HepG2 (cell line): ENCODE measurements around the gene OR6S1. TPM values are rescaled to one million over a fixed set of nuclear protein-coding genes. Genes with fewer than 3 reads are reported as not detected.
A peak's percentile ranks its signal among the peaks of the same experiment; 100 is the strongest.

Experiments used
- MAZ ChIP-seq, 2 experiments: sonication (generic) in 1 of 2; formaldehyde crosslinking in 1 of 2; IDR thresholded peaks; 2 replicates each; pipeline versions ENCODE4 v1.5.0 to v1.6.1; 2012 to 2020; ENCODE audit warnings: low read depth in 2 of 2, mild to moderate bottlenecking in 2 of 2, borderline replicate concordance in 1 of 2, improper control_type of control experiment in 1 of 2, low read length in 1 of 2, missing genetic modification reagents in 1 of 2, moderate library complexity in 1 of 2
- NAIF1 ChIP-seq: sonication (generic); formaldehyde crosslinking; IDR thresholded peaks from 2 replicates; pipeline ENCODE4 v1.5.0; 2020; ENCODE audit warnings: mild to moderate bottlenecking, missing genetic modification reagents, borderline replicate concordance
- NCOA2 ChIP-seq: sonication (generic); formaldehyde crosslinking; IDR thresholded peaks from 2 replicates; pipeline ENCODE4 v1.8.0; 2022; ENCODE audit warnings: inconsistent platforms
- SMAD9 ChIP-seq: sonication (generic); formaldehyde crosslinking; IDR thresholded peaks from 2 replicates; pipeline ENCODE4 v1.5.1; 2020; ENCODE audit warnings: mild to moderate bottlenecking, missing genetic modification reagents
- YY1 ChIP-seq: IDR thresholded peaks from 2 replicates; pipeline ENCODE4 v1.6.1; 2011; ENCODE audit warnings: low read length, low read depth, moderate library complexity, mild to moderate bottlenecking; ENCODE audit not compliant: insufficient read depth, insufficient replicate concordance
- ZC3H13 ChIP-seq: sonication (generic); formaldehyde crosslinking; IDR thresholded peaks from 2 replicates; pipeline ENCODE4 v1.8.1; 2023; ENCODE audit warnings: mild to moderate bottlenecking, missing genetic modification reagents, moderate library complexity
- ZKSCAN1 ChIP-seq: fragments of 150-350 bp; IDR thresholded peaks from 2 replicates; pipeline ENCODE4 v1.6.1; 2014; ENCODE audit warnings: low read length
- ZNF124 ChIP-seq: sonication (generic); formaldehyde crosslinking; IDR thresholded peaks from 2 replicates; pipeline ENCODE4 v1.4.0; 2020; ENCODE audit warnings: missing genetic modification reagents
- ZNF557 ChIP-seq: sonication (generic); formaldehyde crosslinking; IDR thresholded peaks from 2 replicates; pipeline ENCODE4 v1.4.0; 2020; ENCODE audit warnings: missing genetic modification reagents
- ZNF616 ChIP-seq: sonication (generic); formaldehyde crosslinking; IDR thresholded peaks from 2 replicates; pipeline ENCODE4 v1.5.0; 2020; ENCODE audit warnings: low read depth, mild to moderate bottlenecking, missing genetic modification reagents
- ZNF75D ChIP-seq: sonication (generic); formaldehyde crosslinking; IDR thresholded peaks from 2 replicates; pipeline ENCODE4 v1.8.1; 2023; ENCODE audit warnings: missing genetic modification reagents, mild to moderate bottlenecking, borderline replicate concordance
- ZNF891 ChIP-seq: sonication (generic); formaldehyde crosslinking; IDR thresholded peaks from 2 replicates; pipeline ENCODE4 v1.5.0; 2020; ENCODE audit warnings: mild to moderate bottlenecking, missing genetic modification reagents
- polyA plus RNA-seq, 8 experiments: library from polyadenylated mRNA; depleted of rRNA in 3 of 8; stranded (reverse) in 7 of 8; unstranded in 1 of 8; fragments of >200 nt; fragmentation: Illumina TruSeq in 4 of 8; extraction: Trizol in 4 of 8; gene quantifications; 2 replicates each; pipeline versions ENCODE4 v1.2.1 to v1.2.3, GENCODE V29; 2011 to 2016; ENCODE audit warnings: low read depth in 4 of 8, missing spikeins in 1 of 8, mixed read lengths in 1 of 8; ENCODE audit not compliant: insufficient read depth in 1 of 8
- total RNA-seq, 5 experiments: library from RNA; depleted of rRNA; stranded (reverse); fragments of >200 nt; fragmentation: Illumina TruSeq; extraction: Trizol; gene quantifications; 2 replicates each; pipeline ENCODE4 v1.2.3, GENCODE V29; 2016; ENCODE audit warnings: low read depth in 1 of 5
- TF ChIP-seq, protein P1 (sequence below): sonication (generic); formaldehyde crosslinking; IDR thresholded peaks from 2 replicates; pipeline ENCODE4 v1.4.0; 2020; ENCODE audit warnings: missing genetic modification reagents; ENCODE audit errors: not compliant biosample characterization
- TF ChIP-seq, protein P2 (sequence below): sonication (generic); formaldehyde crosslinking; IDR thresholded peaks from 2 replicates; pipeline ENCODE4 v1.5.0; 2020; ENCODE audit warnings: missing genetic modification reagents
- TF ChIP-seq, protein P3 (sequence below): sonication (generic); formaldehyde crosslinking; IDR thresholded peaks from 2 replicates; pipeline ENCODE4 v1.4.0; 2020; ENCODE audit warnings: missing genetic modification reagents, borderline replicate concordance
- TF ChIP-seq, protein P4 (sequence below): sonication (generic); formaldehyde crosslinking; IDR thresholded peaks from 2 replicates; pipeline ENCODE4 v1.5.1; 2020; ENCODE audit warnings: missing genetic modification reagents, mild to moderate bottlenecking, borderline replicate concordance
- TF ChIP-seq, protein P5 (sequence below): sonication (generic); formaldehyde crosslinking; IDR thresholded peaks from 2 replicates; pipeline ENCODE4 v1.4.0; 2020; ENCODE audit warnings: mild to moderate bottlenecking, missing genetic modification reagents
- TF ChIP-seq, protein P6 (sequence below): IDR thresholded peaks from 2 replicates; pipeline ENCODE4 v1.6.1; 2016
- TF ChIP-seq, protein P7 (sequence below): sonication (generic); formaldehyde crosslinking; IDR thresholded peaks from 2 replicates; pipeline ENCODE4 v1.4.0; 2020; ENCODE audit warnings: missing genetic modification reagents

OR6S1 gene
- total and polyA plus RNA-seq, 2 of the 13 experiments (the other 11 are each of a cell fraction or from before 2014, with no cell fraction given): 0.09 TPM; not detected in 1

DNA sequence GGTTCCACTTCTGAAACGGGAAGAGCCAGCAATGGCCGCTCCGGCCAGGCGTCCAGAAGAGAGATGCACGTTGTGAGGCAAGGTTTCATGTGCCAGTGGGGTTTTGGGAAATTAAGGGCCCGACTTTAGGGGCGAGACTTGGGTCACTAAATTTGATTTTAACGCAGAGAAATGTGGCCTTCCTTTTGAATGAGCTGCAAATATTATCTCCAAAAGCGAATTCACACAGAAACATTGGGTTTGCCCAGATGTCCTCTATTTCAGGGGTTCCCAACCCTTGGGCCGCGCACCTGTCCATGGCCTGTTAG is 40.6 kb upstream of the OR6S1 start (continued):
- TF ChIP-seq ZNF75D (CRISPR knock-in tag) (no peak), ZNF616 (no peak), ZNF557 (0 out of 2 replicates have a peak, but pooled peaks have one; percentile 7), ZKSCAN1 (no peak), SMAD9 (CRISPR knock-in tag) (no peak), NCOA2 (no peak), NAIF1 (CRISPR knock-in tag) (no peak), MAZ (IDR thresholded peaks at IDR 0.05; ENCODE audit: borderline replicate concordance, low read depth, low read length) (no peak), MAZ (CRISPR knock-in tag; IDR thresholded peaks at IDR 0.05; ENCODE audit: low read depth) (0 out of 2 replicates have a peak, but pooled peaks have one; percentile 5), ZNF891 (CRISPR knock-in tag) (no peak), ZC3H13 (CRISPR knock-in tag) (no peak), YY1 (peak; percentile 85), ZNF124 (CRISPR knock-in tag) (no peak)
- TF ChIP-seq, protein P1, sequence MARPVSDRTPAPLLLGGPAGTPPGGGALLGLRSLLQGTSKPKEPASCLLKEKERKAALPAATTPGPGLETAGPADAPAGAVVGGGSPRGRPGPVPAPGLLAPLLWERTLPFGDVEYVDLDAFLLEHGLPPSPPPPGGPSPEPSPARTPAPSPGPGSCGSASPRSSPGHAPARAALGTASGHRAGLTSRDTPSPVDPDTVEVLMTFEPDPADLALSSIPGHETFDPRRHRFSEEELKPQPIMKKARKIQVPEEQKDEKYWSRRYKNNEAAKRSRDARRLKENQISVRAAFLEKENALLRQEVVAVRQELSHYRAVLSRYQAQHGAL: no peak
- TF ChIP-seq, protein P2, sequence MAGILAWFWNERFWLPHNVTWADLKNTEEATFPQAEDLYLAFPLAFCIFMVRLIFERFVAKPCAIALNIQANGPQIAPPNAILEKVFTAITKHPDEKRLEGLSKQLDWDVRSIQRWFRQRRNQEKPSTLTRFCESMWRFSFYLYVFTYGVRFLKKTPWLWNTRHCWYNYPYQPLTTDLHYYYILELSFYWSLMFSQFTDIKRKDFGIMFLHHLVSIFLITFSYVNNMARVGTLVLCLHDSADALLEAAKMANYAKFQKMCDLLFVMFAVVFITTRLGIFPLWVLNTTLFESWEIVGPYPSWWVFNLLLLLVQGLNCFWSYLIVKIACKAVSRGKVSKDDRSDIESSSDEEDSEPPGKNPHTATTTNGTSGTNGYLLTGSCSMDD (CRISPR knock-in tag): no peak
- TF ChIP-seq, protein P3, sequence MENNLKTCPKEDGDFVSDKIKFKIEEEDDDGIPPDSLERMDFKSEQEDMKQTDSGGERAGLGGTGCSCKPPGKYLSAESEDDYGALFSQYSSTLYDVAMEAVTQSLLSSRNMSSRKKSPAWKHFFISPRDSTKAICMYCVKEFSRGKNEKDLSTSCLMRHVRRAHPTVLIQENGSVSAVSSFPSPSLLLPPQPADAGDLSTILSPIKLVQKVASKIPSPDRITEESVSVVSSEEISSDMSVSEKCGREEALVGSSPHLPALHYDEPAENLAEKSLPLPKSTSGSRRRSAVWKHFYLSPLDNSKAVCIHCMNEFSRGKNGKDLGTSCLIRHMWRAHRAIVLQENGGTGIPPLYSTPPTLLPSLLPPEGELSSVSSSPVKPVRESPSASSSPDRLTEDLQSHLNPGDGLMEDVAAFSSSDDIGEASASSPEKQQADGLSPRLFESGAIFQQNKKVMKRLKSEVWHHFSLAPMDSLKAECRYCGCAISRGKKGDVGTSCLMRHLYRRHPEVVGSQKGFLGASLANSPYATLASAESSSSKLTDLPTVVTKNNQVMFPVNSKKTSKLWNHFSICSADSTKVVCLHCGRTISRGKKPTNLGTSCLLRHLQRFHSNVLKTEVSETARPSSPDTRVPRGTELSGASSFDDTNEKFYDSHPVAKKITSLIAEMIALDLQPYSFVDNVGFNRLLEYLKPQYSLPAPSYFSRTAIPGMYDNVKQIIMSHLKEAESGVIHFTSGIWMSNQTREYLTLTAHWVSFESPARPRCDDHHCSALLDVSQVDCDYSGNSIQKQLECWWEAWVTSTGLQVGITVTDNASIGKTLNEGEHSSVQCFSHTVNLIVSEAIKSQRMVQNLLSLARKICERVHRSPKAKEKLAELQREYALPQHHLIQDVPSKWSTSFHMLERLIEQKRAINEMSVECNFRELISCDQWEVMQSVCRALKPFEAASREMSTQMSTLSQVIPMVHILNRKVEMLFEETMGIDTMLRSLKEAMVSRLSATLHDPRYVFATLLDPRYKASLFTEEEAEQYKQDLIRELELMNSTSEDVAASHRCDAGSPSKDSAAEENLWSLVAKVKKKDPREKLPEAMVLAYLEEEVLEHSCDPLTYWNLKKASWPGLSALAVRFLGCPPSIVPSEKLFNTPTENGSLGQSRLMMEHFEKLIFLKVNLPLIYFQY (CRISPR knock-in tag): peak; percentile 28; the same call in 1 of the 2 replicates
- TF ChIP-seq, protein P4, sequence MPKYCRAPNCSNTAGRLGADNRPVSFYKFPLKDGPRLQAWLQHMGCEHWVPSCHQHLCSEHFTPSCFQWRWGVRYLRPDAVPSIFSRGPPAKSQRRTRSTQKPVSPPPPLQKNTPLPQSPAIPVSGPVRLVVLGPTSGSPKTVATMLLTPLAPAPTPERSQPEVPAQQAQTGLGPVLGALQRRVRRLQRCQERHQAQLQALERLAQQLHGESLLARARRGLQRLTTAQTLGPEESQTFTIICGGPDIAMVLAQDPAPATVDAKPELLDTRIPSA (CRISPR knock-in tag): no peak
- TF ChIP-seq, protein P5, sequence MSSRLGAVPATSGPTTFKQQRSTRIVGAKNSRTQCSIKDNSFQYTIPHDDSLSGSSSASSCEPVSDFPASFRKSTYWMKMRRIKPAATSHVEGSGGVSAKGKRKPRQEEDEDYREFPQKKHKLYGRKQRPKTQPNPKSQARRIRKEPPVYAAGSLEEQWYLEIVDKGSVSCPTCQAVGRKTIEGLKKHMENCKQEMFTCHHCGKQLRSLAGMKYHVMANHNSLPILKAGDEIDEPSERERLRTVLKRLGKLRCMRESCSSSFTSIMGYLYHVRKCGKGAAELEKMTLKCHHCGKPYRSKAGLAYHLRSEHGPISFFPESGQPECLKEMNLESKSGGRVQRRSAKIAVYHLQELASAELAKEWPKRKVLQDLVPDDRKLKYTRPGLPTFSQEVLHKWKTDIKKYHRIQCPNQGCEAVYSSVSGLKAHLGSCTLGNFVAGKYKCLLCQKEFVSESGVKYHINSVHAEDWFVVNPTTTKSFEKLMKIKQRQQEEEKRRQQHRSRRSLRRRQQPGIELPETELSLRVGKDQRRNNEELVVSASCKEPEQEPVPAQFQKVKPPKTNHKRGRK (CRISPR knock-in tag): no peak
- TF ChIP-seq, protein P6, sequence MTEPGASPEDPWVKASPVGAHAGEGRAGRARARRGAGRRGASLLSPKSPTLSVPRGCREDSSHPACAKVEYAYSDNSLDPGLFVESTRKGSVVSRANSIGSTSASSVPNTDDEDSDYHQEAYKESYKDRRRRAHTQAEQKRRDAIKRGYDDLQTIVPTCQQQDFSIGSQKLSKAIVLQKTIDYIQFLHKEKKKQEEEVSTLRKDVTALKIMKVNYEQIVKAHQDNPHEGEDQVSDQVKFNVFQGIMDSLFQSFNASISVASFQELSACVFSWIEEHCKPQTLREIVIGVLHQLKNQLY: no peak
- TF ChIP-seq, protein P7, sequence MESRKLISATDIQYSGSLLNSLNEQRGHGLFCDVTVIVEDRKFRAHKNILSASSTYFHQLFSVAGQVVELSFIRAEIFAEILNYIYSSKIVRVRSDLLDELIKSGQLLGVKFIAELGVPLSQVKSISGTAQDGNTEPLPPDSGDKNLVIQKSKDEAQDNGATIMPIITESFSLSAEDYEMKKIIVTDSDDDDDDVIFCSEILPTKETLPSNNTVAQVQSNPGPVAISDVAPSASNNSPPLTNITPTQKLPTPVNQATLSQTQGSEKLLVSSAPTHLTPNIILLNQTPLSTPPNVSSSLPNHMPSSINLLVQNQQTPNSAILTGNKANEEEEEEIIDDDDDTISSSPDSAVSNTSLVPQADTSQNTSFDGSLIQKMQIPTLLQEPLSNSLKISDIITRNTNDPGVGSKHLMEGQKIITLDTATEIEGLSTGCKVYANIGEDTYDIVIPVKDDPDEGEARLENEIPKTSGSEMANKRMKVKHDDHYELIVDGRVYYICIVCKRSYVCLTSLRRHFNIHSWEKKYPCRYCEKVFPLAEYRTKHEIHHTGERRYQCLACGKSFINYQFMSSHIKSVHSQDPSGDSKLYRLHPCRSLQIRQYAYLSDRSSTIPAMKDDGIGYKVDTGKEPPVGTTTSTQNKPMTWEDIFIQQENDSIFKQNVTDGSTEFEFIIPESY (CRISPR knock-in tag): no peak
